Upper lobe of left lung (tissue), 6 donors: ENCODE data around the gene KIF3B. TPM values are rescaled to one million over a fixed set of nuclear protein-coding genes. Genes with fewer than 3 reads are reported as not detected.

Experiments used
- ATAC-seq, 2 donors: fragments of 200-7000 bp; cut with Tn5 transposase; one replicate each; pipeline ENCODE4 v1.9.1; 2022; ENCODE audit warnings: mild to moderate bottlenecking in 2 of 2, moderate library complexity in 2 of 2; ENCODE audit not compliant: low FRiP score in 2 of 2
- DNase-seq, 2 donors: peaks; one replicate each; pipeline ENCODE4 v3.0.0-alpha.2; 2019 to 2020
- H3K27ac ChIP-seq, 4 donors: fragments of 200-600 bp; sonication (generic); one replicate each; pipeline ENCODE4 v1.5.1; 2016 to 2019
- H3K27me3 ChIP-seq, 4 donors: fragments of 200-600 bp; sonication (generic); one replicate each; pipeline ENCODE4 v1.5.1; 2017 to 2019
- H3K36me3 ChIP-seq, 4 donors: fragments of 200-600 bp; sonication (generic); one replicate each; pipeline ENCODE4 v1.5.1; 2016 to 2019
- H3K4me1 ChIP-seq, 4 donors: fragments of 200-600 bp; sonication (generic); one replicate each; pipeline ENCODE4 v1.5.1; 2018 to 2019
- H3K4me3 ChIP-seq, 4 donors: fragments of 200-600 bp; sonication (generic); one replicate each; pipeline ENCODE4 v1.5.1; 2017 to 2019; ENCODE audit warnings: mild to moderate bottlenecking in 2 of 4, moderate library complexity in 1 of 4
- H3K9me3 ChIP-seq, 4 donors: fragments of 200-600 bp; sonication (generic); one replicate each; pipeline ENCODE4 v1.5.1; 2018 to 2019
- CTCF ChIP-seq, 6 experiments: fragments of 450-650 bp in 4 of 6; fragments of 200-600 bp in 2 of 6; sonication (generic) in 2 of 6; IDR thresholded peaks; one replicate each; pipeline ENCODE4 v1.5.1; 2016 to 2019; ENCODE audit warnings: antibody characterized with exemption in 6 of 6
- EP300 ChIP-seq, 4 donors: sonication (generic); formaldehyde crosslinking; IDR thresholded peaks; one replicate each; pipeline ENCODE4 v1.5.1; 2017; ENCODE audit warnings: antibody characterized with exemption in 4 of 4, control low read depth in 2 of 4
- POLR2A ChIP-seq, 4 donors: fragments of 450-650 bp; IDR thresholded peaks; one replicate each; pipeline ENCODE4 v1.5.1; 2016 to 2017; ENCODE audit warnings: antibody characterized with exemption in 4 of 4, mild to moderate bottlenecking in 2 of 4
- POLR2AphosphoS5 ChIP-seq, 2 donors: sonication (generic); formaldehyde crosslinking; IDR thresholded peaks; one replicate each; pipeline ENCODE4 v1.5.1; 2017; ENCODE audit warnings: antibody characterized with exemption in 2 of 2
- WGBS, 2 donors: methylation state at CpG; one replicate each; pipeline ENCODE4 v1.1.5; 2017 to 2018; 5-methylcytosine and 5-hydroxymethylcytosine counted together
- total RNA-seq, 6 donors: library from RNA; depleted of rRNA in 4 of 6; stranded (reverse); fragments of >200 nt in 4 of 6; gene quantifications; one replicate each; pipeline versions ENCODE4 v1.1.0 to v1.2.1, GENCODE V29; 2016 to 2021
- donor health status: DM: no; HTN: no; CAD: no; lungs with moderate emphysema.
- donor health status: DM: no; HTN: yes; CAD: no; lungs with severe emphysema.

The KIF3B gene
- total RNA-seq, 6 donors from 2014 or later = 14.7 to 37.5 (median 26.7) TPM

GRCh38 chr20:32348207-32348606 is 70.8 kb downstream of the KIF3B start:
- no peaks in the 10 kb centered on the region for H3K27me3 ChIP-seq
- ATAC-seq (no peak), DNase-seq (no peak)
- no peak overlapping the region for H3K27ac ChIP-seq
- H3K4me1 ChIP-seq = peaks cover 0 to 6% (median 4%) of the 10 kb centered on the region in 4 donors
- TF ChIP-seq CTCF (IDR thresholded peaks at IDR 0.05) = no peak
- TF ChIP-seq EP300 (IDR thresholded peaks at IDR 0.05) = no peak
- TF ChIP-seq POLR2AphosphoS5 (IDR thresholded peaks at IDR 0.05) = no peak
- no peak for TF ChIP-seq POLR2A (IDR thresholded peaks at IDR 0.05)
- H3K36me3 ChIP-seq = peaks cover 0 to 3% (median 0%) of the 10 kb centered on the region in 4 donors
- 90 to 94% methylated on average over 3 of the region's 3 CpGs for WGBS, 2 donors
- H3K4me3 ChIP-seq = no peak overlapping the region
- H3K9me3 ChIP-seq = no peaks in the 10 kb centered on the region

- no peaks in the 10 kb centered on the region for H3K9me3 ChIP-seq
- TF ChIP-seq POLR2A (IDR thresholded peaks at IDR 0.05) (no peak), CTCF (IDR thresholded peaks at IDR 0.05) (no peak), POLR2AphosphoS5 (IDR thresholded peaks at IDR 0.05) (no peak), EP300 (IDR thresholded peaks at IDR 0.05) (no peak)
- H3K27ac ChIP-seq = no peak overlapping the region
- ATAC-seq (no peak), DNase-seq (no peak)
- H3K4me3 ChIP-seq = no peak overlapping the region
- peaks cover 0 to 3% (median 0%) of the 10 kb centered on the region in 4 donors for H3K36me3 ChIP-seq
- peaks cover 0 to 6% (median 0%) of the 10 kb centered on the region in 4 donors for H3K4me1 ChIP-seq
- 89 to 96% methylated on average over 3 of the region's 3 CpGs for WGBS, 2 donors
- H3K27me3 ChIP-seq = no peaks in the 10 kb centered on the region
Observed at GRCh38 chr20:32350421-32350820, 73.0 kb downstream of the KIF3B start.

GRCh38 chr20:32352121-32352720 is 74.8 kb downstream of the KIF3B start:
- TF ChIP-seq POLR2AphosphoS5 (IDR thresholded peaks at IDR 0.05) = no peak
- no peak for TF ChIP-seq POLR2A (IDR thresholded peaks at IDR 0.05)
- TF ChIP-seq CTCF (IDR thresholded peaks at IDR 0.05) = no peak
- TF ChIP-seq EP300 (IDR thresholded peaks at IDR 0.05) = no peak
- ATAC-seq (no peak), DNase-seq (no peak)
- Histone ChIP-seq H3K36me3 (peaks cover 0 to 3% (median 0%) of the 10 kb centered on the region in 4 donors), H3K27me3 (no peaks in the 10 kb centered on the region), H3K4me3 (no peak overlapping the region), H3K4me1 (peaks cover 9 to 13% (median 11%) of the 10 kb centered on the region in 4 donors), H3K9me3 (no peaks in the 10 kb centered on the region), H3K27ac (no peak overlapping the region)
- 77 to 78% methylated on average over 3 of the region's 3 CpGs for WGBS, 2 donors

GRCh38 chr20:32353848-32354496 is 76.5 kb downstream of the KIF3B start:
- no peak overlapping the region for H3K4me3 ChIP-seq
- no peaks in the 10 kb centered on the region for H3K9me3 ChIP-seq
- H3K36me3 ChIP-seq = peaks cover 0 to 3% (median 0%) of the 10 kb centered on the region in 4 donors
- DNase-seq (no peak), ATAC-seq (no peak)
- TF ChIP-seq POLR2AphosphoS5 (IDR thresholded peaks at IDR 0.05) (no peak), EP300 (IDR thresholded peaks at IDR 0.05) (no peak), CTCF (IDR thresholded peaks at IDR 0.05) (no peak), POLR2A (IDR thresholded peaks at IDR 0.05) (no peak)
- WGBS, 2 donors = 87 to 94% methylated on average over 5 to 6 of the region's 6 CpGs
- no peak overlapping the region for H3K27ac ChIP-seq
- H3K4me1 ChIP-seq = peaks cover 10 to 16% (median 14%) of the 10 kb centered on the region in 4 donors
- H3K27me3 ChIP-seq = no peaks in the 10 kb centered on the region
